Mesothelial cell of epicardium (in vitro differentiated cells): ENCODE data around the gene RGN. TPM values are rescaled to one million over a fixed set of nuclear protein-coding genes. Genes with fewer than 3 reads are reported as not detected.

Experiments used
- DNase-seq, 2 experiments: peaks; one replicate each; pipeline ENCODE4 v3.0.0; 2021; ENCODE audit warnings: low spot score in 2 of 2; ENCODE audit not compliant: unreplicated experiment in 2 of 2
- H3K27ac Mint-ChIP-seq: 2 replicates; pipeline ENCODE4 v1.8.0; 2021; ENCODE audit warnings: mixed read lengths
- H3K27me3 Mint-ChIP-seq: 2 replicates; pipeline ENCODE4 v1.8.0; 2021; ENCODE audit warnings: low read depth, mixed read lengths
- H3K36me3 Mint-ChIP-seq: 2 replicates; pipeline ENCODE4 v1.8.0; 2021; ENCODE audit warnings: mixed read lengths
- H3K4me1 Mint-ChIP-seq: 2 replicates; pipeline ENCODE4 v1.8.0; 2021; ENCODE audit warnings: mixed read lengths
- H3K4me3 Mint-ChIP-seq: 2 replicates; pipeline ENCODE4 v1.8.0; 2021; ENCODE audit warnings: mild to moderate bottlenecking, moderate library complexity, mixed read lengths
- H3K9me3 Mint-ChIP-seq: 2 replicates; pipeline ENCODE4 v1.8.0; 2021; ENCODE audit warnings: mixed read lengths
- CTCF ChIP-seq: fragments of 200-600 bp; sonication (generic); IDR thresholded peaks from one replicate; pipeline ENCODE4 v1.5.0; 2021; ENCODE audit warnings: antibody characterized with exemption; ENCODE audit not compliant: unreplicated experiment
- total RNA-seq: library from RNA; stranded (reverse); gene quantifications from 3 replicates; pipeline ENCODE4 v1.2.1, GENCODE V29; 2021

Gene RGN
- total RNA-seq, 1 donor from 2014 or later: 1.2 TPM

GRCh38 chrX:47080915-47081236 is 2.6 kb downstream of the RGN start:
- peaks cover 8% of the 10 kb centered on the region for H3K9me3 Mint-ChIP-seq
- H3K27ac Mint-ChIP-seq: no peak overlapping the region
- peaks cover 2% of the 10 kb centered on the region for H3K36me3 Mint-ChIP-seq
- H3K27me3 Mint-ChIP-seq: no peaks in the 10 kb centered on the region
- no peak for TF ChIP-seq CTCF
- DNase-seq: no peak
- H3K4me3 Mint-ChIP-seq: no peak overlapping the region
- H3K4me1 Mint-ChIP-seq: peaks cover 5% of the 10 kb centered on the region

GRCh38 chrX:47091149-47091775 is 13.0 kb downstream of the RGN start:
- peaks cover 12% of the 10 kb centered on the region for H3K4me1 Mint-ChIP-seq
- H3K36me3 Mint-ChIP-seq: no peaks in the 10 kb centered on the region
- TF ChIP-seq CTCF: no peak
- H3K4me3 Mint-ChIP-seq: no peak overlapping the region
- H3K9me3 Mint-ChIP-seq: peaks cover 7% of the 10 kb centered on the region
- peak overlapping the region; percentile 11 for H3K27ac Mint-ChIP-seq
- no peak for DNase-seq
- H3K27me3 Mint-ChIP-seq: no peaks in the 10 kb centered on the region

- Mint-ChIP-seq H3K4me3 (no peak overlapping the region), H3K9me3 (peaks cover 11% of the 10 kb centered on the region), H3K27me3 (no peaks in the 10 kb centered on the region), H3K27ac (no peak overlapping the region), H3K4me1 (peaks cover 12% of the 10 kb centered on the region), H3K36me3 (no peaks in the 10 kb centered on the region)
- peak; percentile 53 for TF ChIP-seq CTCF
- no peak for DNase-seq
Observed at GRCh38 chrX:47093248-47093647, 15.0 kb downstream of the RGN start.

- Mint-ChIP-seq H3K27me3 (no peaks in the 10 kb centered on the region), H3K27ac (no peak overlapping the region), H3K36me3 (no peaks in the 10 kb centered on the region), H3K4me3 (no peak overlapping the region), H3K9me3 (peaks cover 13% of the 10 kb centered on the region), H3K4me1 (peaks cover 12% of the 10 kb centered on the region)
- no peak for DNase-seq
- TF ChIP-seq CTCF: no peak
Observed at GRCh38 chrX:47093860-47094259, 15.6 kb downstream of the RGN start.

GRCh38 chrX:47097018-47097417 is 18.8 kb downstream of the RGN start:
- peaks cover 6% of the 10 kb centered on the region for H3K36me3 Mint-ChIP-seq
- H3K9me3 Mint-ChIP-seq: peaks cover 21% of the 10 kb centered on the region
- H3K27me3 Mint-ChIP-seq: no peaks in the 10 kb centered on the region
- DNase-seq: no peak
- no peak overlapping the region for H3K4me3 Mint-ChIP-seq
- H3K27ac Mint-ChIP-seq: no peak overlapping the region
- no peak for TF ChIP-seq CTCF
- H3K4me1 Mint-ChIP-seq: peaks cover 6% of the 10 kb centered on the region
